ENCODE data around the gene DUSP3. TPM values are rescaled to one million over a fixed set of nuclear protein-coding genes. Genes with fewer than 3 reads are reported as not detected.
A peak's percentile ranks its signal among the peaks of the same experiment; 100 is the strongest.

Gene DUSP3
- total RNA-seq, 1 experiment from 2014 or later: 39.7 TPM

DNA sequence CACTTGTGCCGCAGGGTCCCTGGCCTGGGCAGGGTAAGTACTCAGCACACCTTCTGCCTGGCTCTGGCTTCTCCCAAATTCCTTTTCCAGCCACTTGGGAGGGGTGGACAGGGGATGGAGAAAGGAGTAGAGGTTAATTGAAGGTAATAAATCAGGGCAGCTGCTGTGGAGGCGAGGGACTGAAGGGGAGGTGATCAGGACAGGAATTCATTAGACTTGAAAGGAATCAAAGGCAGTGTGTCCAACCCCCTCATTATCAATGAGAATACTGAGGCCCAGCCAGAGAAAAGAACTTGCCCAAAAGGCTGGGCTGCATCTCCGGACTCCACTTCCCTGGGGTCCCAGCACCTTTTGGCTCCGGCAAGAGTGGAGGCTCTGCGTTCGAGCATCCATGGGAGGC is 22.6 kb downstream of the DUSP3 start:
- Mint-ChIP-seq H3K36me3 (ENCODE audit: insufficient read depth, unreplicated experiment) (no peaks in the 10 kb centered on the region), H3K9me3 (ENCODE audit: unreplicated experiment) (no peaks in the 10 kb centered on the region), H3K27ac (ENCODE audit: low read depth, unreplicated experiment) (no peak overlapping the region), H3K4me1 (ENCODE audit: insufficient read depth, unreplicated experiment) (peaks cover 12% of the 10 kb centered on the region), H3K27me3 (ENCODE audit: insufficient read depth, unreplicated experiment) (no peaks in the 10 kb centered on the region), H3K4me3 (ENCODE audit: unreplicated experiment) (no peak overlapping the region)
- ChIA-PET POLR2A (no interaction called here), CTCF (interaction anchor here (2.0 to 14.5 kb wide), 2 partner anchors 61 to 179 kb away, joined by 7 to 467 read pairs; no protein-coding TSS in a partner anchor)
- DNase-seq (ENCODE audit: unreplicated experiment): no peak
- no TSS peak for BruUV-seq (replicated peaks)
- TF ChIP-seq, protein P1, sequence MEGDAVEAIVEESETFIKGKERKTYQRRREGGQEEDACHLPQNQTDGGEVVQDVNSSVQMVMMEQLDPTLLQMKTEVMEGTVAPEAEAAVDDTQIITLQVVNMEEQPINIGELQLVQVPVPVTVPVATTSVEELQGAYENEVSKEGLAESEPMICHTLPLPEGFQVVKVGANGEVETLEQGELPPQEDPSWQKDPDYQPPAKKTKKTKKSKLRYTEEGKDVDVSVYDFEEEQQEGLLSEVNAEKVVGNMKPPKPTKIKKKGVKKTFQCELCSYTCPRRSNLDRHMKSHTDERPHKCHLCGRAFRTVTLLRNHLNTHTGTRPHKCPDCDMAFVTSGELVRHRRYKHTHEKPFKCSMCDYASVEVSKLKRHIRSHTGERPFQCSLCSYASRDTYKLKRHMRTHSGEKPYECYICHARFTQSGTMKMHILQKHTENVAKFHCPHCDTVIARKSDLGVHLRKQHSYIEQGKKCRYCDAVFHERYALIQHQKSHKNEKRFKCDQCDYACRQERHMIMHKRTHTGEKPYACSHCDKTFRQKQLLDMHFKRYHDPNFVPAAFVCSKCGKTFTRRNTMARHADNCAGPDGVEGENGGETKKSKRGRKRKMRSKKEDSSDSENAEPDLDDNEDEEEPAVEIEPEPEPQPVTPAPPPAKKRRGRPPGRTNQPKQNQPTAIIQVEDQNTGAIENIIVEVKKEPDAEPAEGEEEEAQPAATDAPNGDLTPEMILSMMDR (IDR thresholded peaks at IDR 0.05; ENCODE audit: unreplicated experiment): no peak
- intact Hi-C loops (cut with micrococcal nuclease): no loop called here

DNA sequence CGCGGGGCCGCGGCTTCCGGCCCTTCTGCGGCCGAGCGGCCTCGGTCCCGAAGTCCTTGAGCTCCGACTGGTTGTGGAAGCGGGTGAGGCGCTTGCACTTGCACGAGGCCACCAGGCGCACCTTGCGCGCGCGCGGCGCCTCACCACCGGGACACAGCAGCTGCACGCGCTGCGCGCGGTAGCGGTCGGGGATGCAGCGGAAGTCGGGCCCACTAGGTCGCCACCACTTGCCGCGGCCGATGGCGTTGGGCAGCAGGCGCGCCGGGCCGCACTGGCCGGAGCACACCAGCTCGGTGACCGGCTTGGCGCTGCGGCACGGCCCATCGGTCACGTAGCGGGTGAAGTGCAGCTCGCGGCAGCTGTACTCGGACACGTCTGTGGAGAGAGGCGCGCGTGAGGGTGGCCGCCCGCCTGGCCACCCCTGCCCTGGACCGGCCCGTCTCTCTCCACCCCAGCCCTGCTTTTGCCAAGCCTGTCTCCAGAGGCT is 23.3 kb downstream of the DUSP3 start:
- CTCF ChIA-PET: interaction anchor here (2.0 to 14.5 kb wide), 2 partner anchors 60 to 179 kb away, joined by 7 to 467 read pairs; no protein-coding TSS in a partner anchor
- no peak overlapping the region for H3K4me3 Mint-ChIP-seq (ENCODE audit: unreplicated experiment)

DNA sequence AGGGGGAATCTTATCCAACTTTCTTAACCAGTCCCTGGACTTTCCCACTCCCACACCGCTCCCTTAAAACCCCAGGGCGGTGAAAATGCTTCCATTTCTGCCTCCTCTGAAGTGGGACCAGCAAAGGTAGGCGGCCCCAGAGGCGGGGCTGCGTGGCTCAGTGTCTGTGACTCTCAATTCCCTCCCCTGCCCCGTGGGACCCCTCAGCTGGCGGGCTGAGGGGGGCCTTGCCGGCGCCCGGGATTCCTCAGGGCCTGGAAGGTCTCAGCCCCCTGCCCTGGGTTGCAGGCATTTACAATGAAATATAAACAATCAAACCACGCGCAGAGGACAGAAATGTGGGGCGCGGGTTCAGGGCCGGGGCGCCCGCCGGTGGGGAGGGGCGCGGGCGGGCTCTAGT is 23.8 kb downstream of the DUSP3 start:
- TF ChIP-seq, protein P1 (IDR thresholded peaks at IDR 0.05; ENCODE audit: unreplicated experiment): no peak
- Mint-ChIP-seq H3K9me3 (ENCODE audit: unreplicated experiment) (no peaks in the 10 kb centered on the region), H3K27ac (ENCODE audit: low read depth, unreplicated experiment) (no peak overlapping the region), H3K27me3 (ENCODE audit: insufficient read depth, unreplicated experiment) (no peaks in the 10 kb centered on the region), H3K36me3 (ENCODE audit: insufficient read depth, unreplicated experiment) (no peaks in the 10 kb centered on the region), H3K4me3 (ENCODE audit: unreplicated experiment) (no peak overlapping the region), H3K4me1 (ENCODE audit: insufficient read depth, unreplicated experiment) (peaks cover 12% of the 10 kb centered on the region)
- BruUV-seq (replicated peaks): no TSS peak
- intact Hi-C loops (cut with micrococcal nuclease): no loop called here
- no peak for DNase-seq (ENCODE audit: unreplicated experiment)
- POLR2A ChIA-PET: no interaction called here
- CTCF ChIA-PET: interaction anchor here (2.0 to 14.5 kb wide), 2 partner anchors 59 to 178 kb away, joined by 7 to 467 read pairs; no protein-coding TSS in a partner anchor

More for the DNA sequence above, 23.3 kb downstream of the DUSP3 start:
- BruUV-seq (replicated peaks): no TSS peak
- Mint-ChIP-seq H3K4me1 (ENCODE audit: insufficient read depth, unreplicated experiment) (peaks cover 12% of the 10 kb centered on the region), H3K9me3 (ENCODE audit: unreplicated experiment) (no peaks in the 10 kb centered on the region), H3K27me3 (ENCODE audit: insufficient read depth, unreplicated experiment) (no peaks in the 10 kb centered on the region), H3K27ac (ENCODE audit: low read depth, unreplicated experiment) (no peak overlapping the region), H3K36me3 (ENCODE audit: insufficient read depth, unreplicated experiment) (no peaks in the 10 kb centered on the region)
- intact Hi-C loops (cut with micrococcal nuclease): no loop called here
- TF ChIP-seq, protein P1 (IDR thresholded peaks at IDR 0.05; ENCODE audit: unreplicated experiment): no peak
- POLR2A ChIA-PET: no interaction called here
- no peak for DNase-seq (ENCODE audit: unreplicated experiment)

DNA sequence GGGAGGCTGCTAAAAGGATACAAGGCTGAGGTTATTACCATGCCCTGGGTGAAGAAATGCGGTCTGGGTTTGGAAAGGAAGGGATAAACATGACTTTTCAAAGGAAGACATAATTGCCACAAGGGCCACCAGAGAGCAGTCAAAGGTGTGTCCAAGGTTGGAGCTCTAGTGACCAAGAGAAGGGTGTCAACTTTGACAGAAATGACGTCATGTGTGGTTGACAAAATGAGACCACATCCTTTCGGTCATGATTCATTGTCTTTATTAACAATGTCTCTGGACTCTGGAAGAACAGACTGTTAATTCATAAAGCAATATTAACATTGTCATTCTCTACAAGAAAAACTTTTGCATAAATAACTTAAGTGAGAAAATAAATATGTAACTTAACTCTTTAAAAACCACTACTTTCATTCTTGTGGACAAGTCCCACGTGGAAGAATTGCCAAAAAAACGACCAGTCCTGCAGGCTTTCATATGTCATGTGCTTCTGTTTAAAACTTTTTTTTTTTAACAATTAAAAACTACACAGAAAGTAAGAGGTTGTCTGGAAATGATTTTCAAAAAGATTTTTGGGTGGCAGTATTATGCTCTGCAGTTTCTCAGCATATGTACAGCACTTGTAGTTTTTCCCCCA is 25.2 kb downstream of the DUSP3 start:
- H3K4me1 Mint-ChIP-seq (ENCODE audit: insufficient read depth, unreplicated experiment): peaks cover 14% of the 10 kb centered on the region
- H3K27me3 Mint-ChIP-seq (ENCODE audit: insufficient read depth, unreplicated experiment): no peaks in the 10 kb centered on the region
- no peak overlapping the region for H3K4me3 Mint-ChIP-seq (ENCODE audit: unreplicated experiment)
- DNase-seq (ENCODE audit: unreplicated experiment): peak; percentile 11
- H3K36me3 Mint-ChIP-seq (ENCODE audit: insufficient read depth, unreplicated experiment): no peaks in the 10 kb centered on the region
- no TSS peak for BruUV-seq (replicated peaks)
- POLR2A ChIA-PET: no interaction called here
- intact Hi-C loops (cut with micrococcal nuclease): no loop called here
- CTCF ChIA-PET: interaction anchor here (0.6 to 14.5 kb wide), 7 partner anchors 13 to 285 kb away, joined by 3 to 467 read pairs (median 4); no protein-coding TSS in a partner anchor
- TF ChIP-seq, protein P1 (IDR thresholded peaks at IDR 0.05; ENCODE audit: unreplicated experiment): no peak
- H3K27ac Mint-ChIP-seq (ENCODE audit: low read depth, unreplicated experiment): no peak overlapping the region
- no peaks in the 10 kb centered on the region for H3K9me3 Mint-ChIP-seq (ENCODE audit: unreplicated experiment)
